ENCODE data around the gene TMEM229B.

Gene TMEM229B

GRCh38 chr14:67514203-67514607, 25.7 kb upstream of the TMEM229B start:
- Mint-ChIP-seq H3K9me3 (no peaks in the 10 kb centered on the region), H3K4me3 (peak overlapping the region; percentile 75), H3K27ac (no peak overlapping the region), H3K27me3 (ENCODE audit: low read depth, poor library complexity) (peaks cover 92% of the 10 kb centered on the region), H3K4me1 (no peaks in the 10 kb centered on the region), H3K36me3 (ENCODE audit: low read depth) (no peaks in the 10 kb centered on the region)
- DNase-seq: no peak
- no peak for TF ChIP-seq CTCF (IDR thresholded peaks at IDR 0.05)

GRCh38 chr14:67513631-67514108, 25.1 kb upstream of the TMEM229B start:
- Mint-ChIP-seq H3K27ac (no peak overlapping the region), H3K4me3 (peak overlapping the region; percentile 72), H3K27me3 (ENCODE audit: low read depth, poor library complexity) (peaks cover 90% of the 10 kb centered on the region), H3K4me1 (no peaks in the 10 kb centered on the region), H3K36me3 (ENCODE audit: low read depth) (no peaks in the 10 kb centered on the region), H3K9me3 (no peaks in the 10 kb centered on the region)
- TF ChIP-seq CTCF (IDR thresholded peaks at IDR 0.05): no peak
- no peak for DNase-seq

GRCh38 chr14:67512463-67513310, 24.2 kb upstream of the TMEM229B start:
- no peak for TF ChIP-seq CTCF (IDR thresholded peaks at IDR 0.05)
- Mint-ChIP-seq H3K27ac (peak overlapping the region; percentile 57), H3K27me3 (ENCODE audit: low read depth, poor library complexity) (peaks cover 90% of the 10 kb centered on the region), H3K36me3 (ENCODE audit: low read depth) (no peaks in the 10 kb centered on the region), H3K4me3 (no peak overlapping the region), H3K9me3 (no peaks in the 10 kb centered on the region), H3K4me1 (no peaks in the 10 kb centered on the region)
- no peak for DNase-seq

GRCh38 chr14:67510836-67511235, 22.3 kb upstream of the TMEM229B start:
- Mint-ChIP-seq H3K4me1 (no peaks in the 10 kb centered on the region), H3K36me3 (ENCODE audit: low read depth) (no peaks in the 10 kb centered on the region), H3K27me3 (ENCODE audit: low read depth, poor library complexity) (peaks cover 86% of the 10 kb centered on the region), H3K27ac (no peak overlapping the region), H3K9me3 (no peaks in the 10 kb centered on the region), H3K4me3 (no peak overlapping the region)
- TF ChIP-seq CTCF (IDR thresholded peaks at IDR 0.05): no peak
- DNase-seq: no peak

GRCh38 chr14:67510121-67510520, 21.6 kb upstream of the TMEM229B start:
- Mint-ChIP-seq H3K27me3 (ENCODE audit: low read depth, poor library complexity) (peaks cover 84% of the 10 kb centered on the region), H3K36me3 (ENCODE audit: low read depth) (no peaks in the 10 kb centered on the region), H3K27ac (no peak overlapping the region), H3K9me3 (no peaks in the 10 kb centered on the region), H3K4me1 (no peaks in the 10 kb centered on the region), H3K4me3 (no peak overlapping the region)
- no peak for TF ChIP-seq CTCF (IDR thresholded peaks at IDR 0.05)
- no peak for DNase-seq

- no peak for TF ChIP-seq CTCF (IDR thresholded peaks at IDR 0.05)
- H3K4me1 Mint-ChIP-seq: no peaks in the 10 kb centered on the region
- H3K9me3 Mint-ChIP-seq: no peaks in the 10 kb centered on the region
- H3K4me3 Mint-ChIP-seq: no peak overlapping the region
- H3K27me3 Mint-ChIP-seq (ENCODE audit: low read depth, poor library complexity): peaks cover 80% of the 10 kb centered on the region
- H3K36me3 Mint-ChIP-seq (ENCODE audit: low read depth): no peaks in the 10 kb centered on the region
- no peak for DNase-seq
- H3K27ac Mint-ChIP-seq: no peak overlapping the region
Measured at GRCh38 chr14:67508956-67509355, 20.4 kb upstream of the TMEM229B start.

Measured in nephron progenitor cell (in vitro differentiated cells).